ENCODE measurements around the gene PRIM1. TPM values are rescaled to one million over a fixed set of nuclear protein-coding genes. Genes with fewer than 3 reads are reported as not detected.
"Not testable (repeated sequence)": the region's sequence is repeated elsewhere in the genome, so short reads cannot be mapped to it uniquely, and the experiment has no call there.

Gene PRIM1
- polyA plus RNA-seq, 1 donor (not counting 4 experiments of a cell fraction or from before 2014, with no cell fraction given), result 12.0 TPM

- no peaks in the 10 kb centered on the region for H4K20me1 ChIP-seq (ENCODE audit: control insufficient read depth, extremely low read depth, insufficient read depth, low read length)
- no peak overlapping the region for H3K27ac ChIP-seq (ENCODE audit: control insufficient read depth, insufficient read depth, low read length)
- H3K9me1 ChIP-seq (ENCODE audit: control insufficient read depth, extremely low read depth, insufficient read depth, low read length), result no peaks in the 10 kb centered on the region
- no peaks in the 10 kb centered on the region for H3K36me3 ChIP-seq (ENCODE audit: control insufficient read depth in 2 of 2, extremely low read depth in 1 of 2, insufficient read depth in 2 of 2, low read length in 2 of 2)
- H3K4me3 ChIP-seq (ENCODE audit: control insufficient read depth in 2 of 3, extremely low read depth in 1 of 3, insufficient read depth in 2 of 3, low read depth in 1 of 3, low read length in 3 of 3), result no peak overlapping the region
- H3K9me3 ChIP-seq (ENCODE audit: control insufficient read depth, low read depth, low read length), result peaks cover 3% of the 10 kb centered on the region
- H3K4me2 ChIP-seq (ENCODE audit: control insufficient read depth, extremely low read depth, insufficient read depth, low read depth, low read length), result no peak overlapping the region
- H3K79me2 ChIP-seq (ENCODE audit: control insufficient read depth, insufficient read depth, low read length), result no peaks in the 10 kb centered on the region
- H2AFZ ChIP-seq (ENCODE audit: control insufficient read depth, low read length), result no peak overlapping the region
- no peaks in the 10 kb centered on the region for H3K27me3 ChIP-seq (ENCODE audit: control insufficient read depth, extremely low read depth, insufficient read depth, low read length)
- H3K4me1 ChIP-seq (ENCODE audit: control insufficient read depth, extremely low read depth, insufficient read depth, low read length), result no peaks in the 10 kb centered on the region
- DNase-seq (ENCODE audit: low read depth, low spot score), result no peak
- dilution Hi-C loops (cut with MboI; ENCODE audit: extremely low pct_ligation_motif_present, low sequenced_read_pairs), result loop anchor here (10.0 kb wide), 1 partner anchor 245 kb away; the partner anchor contains the start of gene ZBTB39
- H3K9ac ChIP-seq (ENCODE audit: control insufficient read depth, extremely low read depth, insufficient read depth, low read length), result no peak overlapping the region
- FAIRE-seq, result no peak
- TF ChIP-seq EZH2 (IDR thresholded peaks at IDR 0.05; ENCODE audit: low read length) (no peak), CTCF (optimal IDR thresholded peaks at IDR 0.05 in 1 of 3, IDR thresholded peaks at IDR 0.05 in 1 of 3, conservative IDR thresholded peaks at IDR 0.05 in 1 of 3; ENCODE audit: extremely low read depth in 1 of 3, insufficient read depth in 2 of 3, low read length in 3 of 3) (no peak)
Measured at GRCh38 chr12:56759263-56759908, 7.3 kb upstream of the PRIM1 start.

DNA sequence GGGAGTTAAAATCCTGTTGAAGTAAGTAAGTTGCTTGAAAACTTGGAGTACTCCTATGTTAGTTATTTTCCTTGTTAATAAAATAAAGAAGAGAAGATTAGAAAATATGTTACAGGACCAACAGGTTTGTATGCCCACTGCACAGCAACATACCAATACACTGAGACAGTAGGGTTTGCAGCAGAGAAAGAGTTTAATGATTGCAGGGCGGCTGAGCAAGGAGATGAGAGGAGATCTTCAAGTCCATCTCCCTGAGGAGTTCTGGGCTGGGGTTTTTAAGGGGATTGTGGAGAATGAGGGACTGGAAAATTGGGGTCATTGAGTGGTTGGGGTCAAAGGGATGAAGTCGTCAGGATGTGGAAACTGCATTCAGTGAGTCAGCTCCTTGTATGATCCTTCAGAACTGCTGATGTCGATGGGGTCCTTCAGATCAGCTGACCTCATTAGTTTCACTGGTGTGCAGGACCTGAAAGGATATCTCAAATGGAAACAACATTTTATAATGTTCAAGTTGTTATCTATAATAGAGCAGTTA is 6.7 kb upstream of the PRIM1 start:
- dilution Hi-C loops (cut with MboI; ENCODE audit: extremely low pct_ligation_motif_present, low sequenced_read_pairs), result loop anchor here (10.0 kb wide), 1 partner anchor 246 kb away; the partner anchor contains the start of gene ZBTB39
- H3K27ac ChIP-seq (ENCODE audit: control insufficient read depth, insufficient read depth, low read length), result no peak overlapping the region

GRCh38 chr12:56757971-56758370 is 5.8 kb upstream of the PRIM1 start:
- not testable (repeated sequence) for FAIRE-seq; H3K9ac ChIP-seq (ENCODE audit: control insufficient read depth, extremely low read depth, insufficient read depth, low read length); H3K79me2 ChIP-seq (ENCODE audit: control insufficient read depth, insufficient read depth, low read length); H3K4me3 ChIP-seq (ENCODE audit: control insufficient read depth in 2 of 3, extremely low read depth in 1 of 3, insufficient read depth in 2 of 3, low read depth in 1 of 3, low read length in 3 of 3); DNase-seq (ENCODE audit: low read depth, low spot score); H3K36me3 ChIP-seq (ENCODE audit: control insufficient read depth in 2 of 2, extremely low read depth in 1 of 2, insufficient read depth in 2 of 2, low read length in 2 of 2); H3K4me2 ChIP-seq (ENCODE audit: control insufficient read depth, extremely low read depth, insufficient read depth, low read depth, low read length); H3K27me3 ChIP-seq (ENCODE audit: control insufficient read depth, extremely low read depth, insufficient read depth, low read length); H3K4me1 ChIP-seq (ENCODE audit: control insufficient read depth, extremely low read depth, insufficient read depth, low read length); H3K27ac ChIP-seq (ENCODE audit: control insufficient read depth, insufficient read depth, low read length); H2AFZ ChIP-seq (ENCODE audit: control insufficient read depth, low read length); H3K9me3 ChIP-seq (ENCODE audit: control insufficient read depth, low read depth, low read length); H4K20me1 ChIP-seq (ENCODE audit: control insufficient read depth, extremely low read depth, insufficient read depth, low read length); H3K9me1 ChIP-seq (ENCODE audit: control insufficient read depth, extremely low read depth, insufficient read depth, low read length)
- dilution Hi-C loops (cut with MboI; ENCODE audit: extremely low pct_ligation_motif_present, low sequenced_read_pairs), result loop anchor here (10.0 kb wide), 1 partner anchor 247 kb away; the partner anchor contains the start of gene ZBTB39

More for the DNA sequence above, 6.7 kb upstream of the PRIM1 start:
- DNase-seq (ENCODE audit: low read depth, low spot score), result no peak
- Histone ChIP-seq H4K20me1 (ENCODE audit: control insufficient read depth, extremely low read depth, insufficient read depth, low read length) (no peaks in the 10 kb centered on the region), H3K9ac (ENCODE audit: control insufficient read depth, extremely low read depth, insufficient read depth, low read length) (no peak overlapping the region), H3K9me3 (ENCODE audit: control insufficient read depth, low read depth, low read length) (peaks cover 3% of the 10 kb centered on the region), H3K4me3 (ENCODE audit: control insufficient read depth in 2 of 3, extremely low read depth in 1 of 3, insufficient read depth in 2 of 3, low read depth in 1 of 3, low read length in 3 of 3) (no peak overlapping the region), H3K79me2 (ENCODE audit: control insufficient read depth, insufficient read depth, low read length) (no peaks in the 10 kb centered on the region), H3K36me3 (ENCODE audit: control insufficient read depth in 2 of 2, extremely low read depth in 1 of 2, insufficient read depth in 2 of 2, low read length in 2 of 2) (no peaks in the 10 kb centered on the region), H3K27me3 (ENCODE audit: control insufficient read depth, extremely low read depth, insufficient read depth, low read length) (no peaks in the 10 kb centered on the region), H2AFZ (ENCODE audit: control insufficient read depth, low read length) (no peak overlapping the region), H3K4me2 (ENCODE audit: control insufficient read depth, extremely low read depth, insufficient read depth, low read depth, low read length) (no peak overlapping the region), H3K4me1 (ENCODE audit: control insufficient read depth, extremely low read depth, insufficient read depth, low read length) (no peaks in the 10 kb centered on the region), H3K9me1 (ENCODE audit: control insufficient read depth, extremely low read depth, insufficient read depth, low read length) (no peaks in the 10 kb centered on the region)
- TF ChIP-seq CTCF (optimal IDR thresholded peaks at IDR 0.05 in 1 of 3, IDR thresholded peaks at IDR 0.05 in 1 of 3, conservative IDR thresholded peaks at IDR 0.05 in 1 of 3; ENCODE audit: extremely low read depth in 1 of 3, insufficient read depth in 2 of 3, low read length in 3 of 3), result no peak
- no peak for TF ChIP-seq EZH2 (IDR thresholded peaks at IDR 0.05; ENCODE audit: low read length)
- no peak for FAIRE-seq

All from keratinocyte (primary cell).